Fibroblast of the aortic adventitia (primary cell): ENCODE results near the gene SLC9A1. TPM values are rescaled to one million over a fixed set of nuclear protein-coding genes. Genes with fewer than 3 reads are reported as not detected.

Source experiments
- DNase-seq: peaks from one replicate; pipeline ENCODE4 v3.0.0-alpha.2; 2010; ENCODE audit warnings: low read depth
- H3K4me3 ChIP-seq: 2 replicates; pipeline ENCODE4 v1.5.1; 2011; ENCODE audit warnings: low read depth, mild to moderate bottlenecking, control low read depth, low read length, moderate library complexity
- CTCF ChIP-seq: IDR thresholded peaks from 2 replicates; pipeline ENCODE4 v1.5.1; 2011; ENCODE audit warnings: mild to moderate bottlenecking, low read length, control low read depth, inconsistent platforms; ENCODE audit not compliant: insufficient read depth
- total RNA-seq: library from RNA; depleted of rRNA; stranded (reverse); fragments of >200 nt; gene quantifications from 2 replicates; pipeline ENCODE4 v1.2.3, GENCODE V29; 2012; ENCODE audit warnings: low replicate concordance

SLC9A1 gene
- total RNA-seq, 1 donor: 7.4 TPM

GRCh38 chr1:27117733-27118439, 37.0 kb downstream of the SLC9A1 start:
- DNase-seq: no peak
- no peak overlapping the region for H3K4me3 ChIP-seq
- no peak for TF ChIP-seq CTCF

GRCh38 chr1:27116697-27117096, 38.2 kb downstream of the SLC9A1 start:
- no peak overlapping the region for H3K4me3 ChIP-seq
- no peak for TF ChIP-seq CTCF
- peak; percentile 36 for DNase-seq

GRCh38 chr1:27116232-27116631, 38.7 kb downstream of the SLC9A1 start:
- H3K4me3 ChIP-seq: no peak overlapping the region
- peak; percentile 56 for DNase-seq
- no peak for TF ChIP-seq CTCF

GRCh38 chr1:27114546-27114945, 40.4 kb downstream of the SLC9A1 start:
- no peak overlapping the region for H3K4me3 ChIP-seq
- TF ChIP-seq CTCF: no peak
- DNase-seq: no peak

- no peak for TF ChIP-seq CTCF
- H3K4me3 ChIP-seq: no peak overlapping the region
- DNase-seq: no peak
Measured at GRCh38 chr1:27113861-27114260, 41.1 kb downstream of the SLC9A1 start.

GRCh38 chr1:27111626-27112573, 43.0 kb downstream of the SLC9A1 start:
- peak; percentile 41 for TF ChIP-seq CTCF
- peak; percentile 99 for DNase-seq

More at GRCh38 chr1:27111626-27112573, 43.0 kb downstream of the SLC9A1 start:
- no peak overlapping the region for H3K4me3 ChIP-seq
